GM12878 (cell line): Measurements from ENCODE around the gene CREBZF. TPM values are rescaled to one million over a fixed set of nuclear protein-coding genes. Genes with fewer than 3 reads are reported as not detected.

Experiments
- ATAC-seq: fragments of 200-7000 bp; cut with Tn5 transposase; 3 replicates; pipeline ENCODE4 v1.9.1; 2020; ENCODE audit warnings: mild to moderate bottlenecking, moderate library complexity
- BruUV-seq: library from RNA; stranded (reverse); fragments of 400-500 nt; replicated peaks from 2 replicates; lab custom pipeline; 2021; lab: Mats Ljungman, UMichigan
- CTCF ChIA-PET: fragments of 300-600 bp; sonication (Branson Sonifier 250); formaldehyde crosslinking; extraction: SDS; loops from one replicate; lab custom pipeline; 2021; ENCODE audit warnings: inconsistent platforms; lab: Yijun Ruan, JAX
- POLR2A ChIA-PET: fragments of 350-600 bp; formaldehyde crosslinking; extraction: SDS; loops from one replicate; lab custom pipeline; 2021; ENCODE audit warnings: inconsistent platforms; lab: Charles Lee
- RAD21 ChIA-PET: fragments of 300-600 bp; sonication (Branson Sonifier 250); formaldehyde crosslinking; loops from one replicate; lab custom pipeline; 2023; ENCODE audit warnings: antibody characterized with exemption; ENCODE audit not compliant: unreplicated experiment; lab: Charles Lee
- SMC1A ChIA-PET: fragments of 300-600 bp; sonication (Branson Sonifier 250); formaldehyde crosslinking; loops from one replicate; lab custom pipeline; 2023; ENCODE audit not compliant: unreplicated experiment, uncharacterized antibody; lab: Charles Lee
- DNase-seq: peaks from one replicate; pipeline ENCODE4 v3.0.0-alpha.2; 2011; ENCODE audit warnings: low read depth, low spot score
- FAIRE-seq: peaks from 3 replicates; lab custom pipeline; 2011; peaks lifted over from hg19 to GRCh38; lab: Jason Lieb, UNC
- H2AFZ ChIP-seq: 2 replicates; pipeline ENCODE4 v1.6.0; 2011; ENCODE audit warnings: low read depth, low read length, control low read depth; ENCODE audit not compliant: control insufficient read depth
- H3K27ac ChIP-seq: 2 replicates; pipeline ENCODE4 v1.5.1; 2011; ENCODE audit warnings: control low read depth; ENCODE audit not compliant: control insufficient read depth, insufficient read depth
- H3K27me3 ChIP-seq, 2 experiments: replicated peaks in 1 of 2; 2 replicates each; pipeline versions ENCODE4 v1.6.0 to v1.6.1; 2011; ENCODE audit warnings: low read length in 1 of 2; ENCODE audit not compliant: control insufficient read depth in 2 of 2, insufficient read depth in 2 of 2
- H3K36me3 ChIP-seq, 2 experiments: 2 replicates each; pipeline ENCODE4 v1.5.1; 2011; ENCODE audit warnings: low read length in 1 of 2; ENCODE audit not compliant: control insufficient read depth in 2 of 2, insufficient read depth in 2 of 2
- H3K4me1 ChIP-seq: 2 replicates; pipeline ENCODE4 v1.6.1; 2011; ENCODE audit warnings: mild to moderate bottlenecking, low read length, moderate library complexity, mixed read lengths; ENCODE audit not compliant: control insufficient read depth, insufficient read depth
- H3K4me2 ChIP-seq: 2 replicates; pipeline ENCODE4 v1.6.0; 2011; ENCODE audit warnings: control low read depth; ENCODE audit not compliant: control insufficient read depth, insufficient read depth
- H3K4me3 ChIP-seq: fragments of 200-600 bp; sonication (generic); 2 replicates; pipeline ENCODE4 v1.5.1; 2016
- H3K79me2 ChIP-seq: 2 replicates; pipeline ENCODE4 v1.6.0; 2011; ENCODE audit warnings: low read length; ENCODE audit not compliant: control insufficient read depth, insufficient read depth
- H3K9ac ChIP-seq: 2 replicates; pipeline ENCODE4 v1.8.0; 2011; ENCODE audit warnings: low read length, control low read depth, mixed read lengths; ENCODE audit not compliant: control insufficient read depth, insufficient read depth
- H3K9me3 ChIP-seq: replicated peaks from 3 replicates; pipeline ENCODE4 v1.5.1; 2011; ENCODE audit warnings: mild to moderate bottlenecking, low read length; ENCODE audit not compliant: control insufficient read depth, insufficient read depth
- H4K20me1 ChIP-seq: 2 replicates; pipeline ENCODE4 v1.6.0; 2011; ENCODE audit not compliant: control insufficient read depth, insufficient read depth
- ASH2L ChIP-seq: fragments of 300-600, 200-600 bp; sonication (generic); IDR thresholded peaks from 2 replicates; pipeline ENCODE4 v1.6.1; 2017; ENCODE audit warnings: low read depth, mild to moderate bottlenecking, borderline replicate concordance
- CREB1 ChIP-seq: IDR thresholded peaks from 2 replicates; pipeline ENCODE4 v1.6.1; 2012; ENCODE audit warnings: low read depth, mild to moderate bottlenecking, inconsistent platforms
- FOXK2 ChIP-seq: fragments of 450-650 bp; IDR thresholded peaks from 2 replicates; pipeline ENCODE4 v1.6.1; 2017; ENCODE audit warnings: mild to moderate bottlenecking, moderate library complexity
- PBX3 ChIP-seq: IDR thresholded peaks from 2 replicates; pipeline ENCODE4 v1.6.1; 2011; ENCODE audit warnings: mild to moderate bottlenecking, low read depth, low read length, moderate library complexity; ENCODE audit not compliant: insufficient replicate concordance
- PKNOX1 ChIP-seq: fragments of 450-650 bp; IDR thresholded peaks from 2 replicates; pipeline ENCODE4 v1.6.1; 2016; ENCODE audit warnings: mild to moderate bottlenecking
- RAD51 ChIP-seq: fragments of 450-650 bp; IDR thresholded peaks from 2 replicates; pipeline ENCODE4 v1.6.1; 2016; ENCODE audit warnings: moderate library complexity, mild to moderate bottlenecking, inconsistent platforms
- TCF7 ChIP-seq: IDR thresholded peaks from 2 replicates; pipeline ENCODE4 v1.6.1; 2014; ENCODE audit warnings: antibody characterized with exemption, borderline replicate concordance
- YY1 ChIP-seq: IDR thresholded peaks from 2 replicates; pipeline ENCODE4 v1.6.1; 2011; ENCODE audit warnings: low read depth, mild to moderate bottlenecking, low read length
- ZNF217 ChIP-seq: fragments of 450-650 bp; IDR thresholded peaks from 2 replicates; pipeline ENCODE4 v1.6.1; 2017; ENCODE audit warnings: antibody characterized with exemption, mild to moderate bottlenecking
- WGBS: methylation state at CpG from one replicate; pipeline ENCODE4 v1.1.6; 2016; ENCODE audit warnings: low lambda C conversion rate; ENCODE audit not compliant: insufficient replicate concordance, insufficient coverage; ENCODE audit errors: missing lambda C conversion rate; 5-methylcytosine and 5-hydroxymethylcytosine counted together
- in situ Hi-C: fragments of 300-500 bp; cut with MboI; formaldehyde crosslinking; loops from 9 replicates; pipeline ENCODE4 v1.14.3; 2018; ENCODE audit warnings: mixed read lengths
- intact Hi-C: fragments of 100-400 bp; cut with micrococcal nuclease; formaldehyde crosslinking; loops from one replicate; pipeline ENCODE4 v1.14.2; 2022; ENCODE audit not compliant: unreplicated experiment
- polyA plus RNA-seq, 11 experiments: library from polyadenylated mRNA; depleted of rRNA in 4 of 11; unstranded in 6 of 11; stranded (reverse) in 5 of 11; fragments of >200 nt; fragmentation: Nextera tagmentation in 4 of 11; fragmentation: Illumina TruSeq in 1 of 11; extraction: Ambion mirVana in 4 of 11; extraction: Trizol in 1 of 11; gene quantifications; 1 replicate in 1 of 11; 2 replicates in 10 of 11; pipeline versions ENCODE4 v1.2.1 to v1.2.3, GENCODE V29; 2011 to 2016; ENCODE audit warnings: inconsistent platforms in 2 of 11, missing spikeins in 2 of 11, low read depth in 1 of 11
- total RNA-seq, 4 experiments: library from RNA; depleted of rRNA in 3 of 4; stranded (reverse); fragments of >200 nt in 3 of 4; fragmentation: Illumina TruSeq in 1 of 4; extraction: Trizol in 1 of 4; gene quantifications; 2 replicates each; pipeline versions ENCODE4 v1.2.1 to v1.2.3, GENCODE V29; 2013 to 2021
- TF ChIP-seq, protein P1 (sequence below): IDR thresholded peaks from 2 replicates; pipeline ENCODE4 v1.6.1; 2012; ENCODE audit warnings: low read length, inconsistent platforms
- TF ChIP-seq, protein P2 (sequence below): fragments of 450-650 bp; IDR thresholded peaks from 2 replicates; pipeline ENCODE4 v1.6.1; 2018; ENCODE audit warnings: borderline replicate concordance, mild to moderate bottlenecking; ENCODE audit not compliant: partially characterized antibody

CREBZF gene
- total and polyA plus RNA-seq, 10 of the 15 experiments (the other 5 are each of a cell fraction or from before 2014, with no cell fraction given), result 11.1 to 51.2 (median 34.1) TPM

- TF ChIP-seq, protein P1, sequence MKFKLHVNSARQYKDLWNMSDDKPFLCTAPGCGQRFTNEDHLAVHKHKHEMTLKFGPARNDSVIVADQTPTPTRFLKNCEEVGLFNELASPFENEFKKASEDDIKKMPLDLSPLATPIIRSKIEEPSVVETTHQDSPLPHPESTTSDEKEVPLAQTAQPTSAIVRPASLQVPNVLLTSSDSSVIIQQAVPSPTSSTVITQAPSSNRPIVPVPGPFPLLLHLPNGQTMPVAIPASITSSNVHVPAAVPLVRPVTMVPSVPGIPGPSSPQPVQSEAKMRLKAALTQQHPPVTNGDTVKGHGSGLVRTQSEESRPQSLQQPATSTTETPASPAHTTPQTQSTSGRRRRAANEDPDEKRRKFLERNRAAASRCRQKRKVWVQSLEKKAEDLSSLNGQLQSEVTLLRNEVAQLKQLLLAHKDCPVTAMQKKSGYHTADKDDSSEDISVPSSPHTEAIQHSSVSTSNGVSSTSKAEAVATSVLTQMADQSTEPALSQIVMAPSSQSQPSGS, result no peak
- TF ChIP-seq, all 136 proteins: peak for 0
These were observed 1.7 kb downstream of the CREBZF start (continued) for GRCh38 chr11:85663080-85663752.

DNA sequence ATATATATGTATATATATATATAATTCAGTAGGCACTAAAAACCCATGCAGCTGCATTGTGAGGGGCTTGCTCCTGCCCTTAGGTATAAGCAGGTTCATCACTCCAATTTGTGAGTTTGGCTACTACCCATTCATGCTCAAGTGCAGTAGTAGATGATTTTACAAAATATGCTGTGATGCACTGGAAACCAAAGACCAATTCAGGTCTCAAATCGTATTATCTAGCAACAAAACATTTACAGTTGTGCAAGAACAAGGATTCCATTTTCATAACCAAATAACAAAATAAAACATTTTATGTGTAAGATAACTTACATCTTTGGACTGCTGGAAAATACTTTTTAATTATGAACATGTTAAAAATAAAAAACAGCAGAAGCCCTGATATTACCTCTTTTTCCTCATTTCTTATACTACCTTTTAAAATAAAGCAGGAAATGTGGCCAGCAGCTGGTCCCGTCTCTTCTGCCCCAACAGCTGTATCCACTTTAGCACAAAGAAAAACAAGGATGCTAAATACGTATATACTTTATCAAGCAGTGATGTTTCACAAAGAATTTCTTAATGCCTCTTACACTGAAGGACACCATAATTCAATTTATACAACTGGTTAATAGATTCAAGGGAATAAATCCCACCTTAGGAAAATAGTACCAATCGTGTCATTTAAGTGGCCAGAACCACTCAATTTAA lies 2.8 kb downstream of the CREBZF start:
- no peak for TF ChIP-seq CREB1
- TF ChIP-seq PBX3, result no peak
- no peak for TF ChIP-seq FOXK2
- no peak for TF ChIP-seq TCF7
- no peak for TF ChIP-seq ZNF217
- no peak for TF ChIP-seq PKNOX1
- TF ChIP-seq, protein P2, sequence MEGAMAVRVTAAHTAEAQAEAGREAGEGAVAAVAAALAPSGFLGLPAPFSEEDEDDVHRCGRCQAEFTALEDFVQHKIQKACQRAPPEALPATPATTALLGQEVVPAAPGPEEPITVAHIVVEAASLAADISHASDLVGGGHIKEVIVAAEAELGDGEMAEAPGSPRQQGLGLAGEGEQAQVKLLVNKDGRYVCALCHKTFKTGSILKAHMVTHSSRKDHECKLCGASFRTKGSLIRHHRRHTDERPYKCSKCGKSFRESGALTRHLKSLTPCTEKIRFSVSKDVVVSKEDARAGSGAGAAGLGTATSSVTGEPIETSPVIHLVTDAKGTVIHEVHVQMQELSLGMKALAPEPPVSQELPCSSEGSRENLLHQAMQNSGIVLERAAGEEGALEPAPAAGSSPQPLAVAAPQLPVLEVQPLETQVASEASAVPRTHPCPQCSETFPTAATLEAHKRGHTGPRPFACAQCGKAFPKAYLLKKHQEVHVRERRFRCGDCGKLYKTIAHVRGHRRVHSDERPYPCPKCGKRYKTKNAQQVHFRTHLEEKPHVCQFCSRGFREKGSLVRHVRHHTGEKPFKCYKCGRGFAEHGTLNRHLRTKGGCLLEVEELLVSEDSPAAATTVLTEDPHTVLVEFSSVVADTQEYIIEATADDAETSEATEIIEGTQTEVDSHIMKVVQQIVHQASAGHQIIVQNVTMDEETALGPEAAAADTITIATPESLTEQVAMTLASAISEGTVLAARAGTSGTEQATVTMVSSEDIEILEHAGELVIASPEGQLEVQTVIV, result no peak
- TF ChIP-seq ASH2L, result no peak
- no peak for TF ChIP-seq YY1
- no peak for TF ChIP-seq RAD51
- 9% methylated on average over 4 of the region's 4 CpGs for WGBS
- no TSS peak for BruUV-seq
- CTCF ChIA-PET, result interaction anchor here (1.1 kb wide), 1 partner anchor 12 kb away, joined by 3 read pairs; no protein-coding TSS in a partner anchor
- Histone ChIP-seq H3K4me2 (peak overlapping the region; percentile 91), H3K9me3 (no peaks in the 10 kb centered on the region), H3K36me3 (peaks cover 0 to 20% of the 10 kb centered on the region in 2 experiments; a peak in 3 of 4 replicates), H3K27ac (no peak overlapping the region), H3K9ac (peak overlapping the region; percentile 5), H4K20me1 (peaks cover 10% of the 10 kb centered on the region; the same call in 1 of the 2 replicates), H2AFZ (no peak overlapping the region), H3K4me3 (peak overlapping the region; percentile 91), H3K4me1 (no peaks in the 10 kb centered on the region), H3K79me2 (peaks cover 73% of the 10 kb centered on the region), H3K27me3 (no peaks in the 10 kb centered on the region)
- RAD21 ChIA-PET, result interaction anchor here (2.0 kb wide), 1 partner anchor 14 kb away, joined by 10 read pairs; the partner anchor contains the start of gene TMEM126A
- FAIRE-seq (no peak), DNase-seq (no peak), ATAC-seq (no peak)
- in situ Hi-C loops (no loop called here), intact Hi-C loops (loop anchor here (10.0 kb wide), 1 partner anchor 633 kb away; no protein-coding TSS in a partner anchor)
- POLR2A ChIA-PET, result interaction anchor here (1.8 to 6.7 kb wide), 2 partner anchors 14 to 34 kb away, joined by 5 to 43 read pairs; partner anchors contain the start of genes TMEM126A and TMEM126B
- SMC1A ChIA-PET, result interaction anchor here (1.2 to 8.2 kb wide), 3 partner anchors 14 to 25 kb away, joined by 4 to 66 read pairs (median 4); partner anchors contain the start of gene TMEM126A
